GM21723 (cell line): Measurements from ENCODE around the gene UCMA.
"Not testable (repeated sequence)": the region's sequence is repeated elsewhere in the genome, so short reads cannot be mapped to it uniquely, and the experiment has no call there.

Experiments
- ATAC-seq: cut with Tn5 transposase; IDR thresholded peaks from one replicate; pipeline ENCODE4 v1.9.1; 2021; ENCODE audit warnings: mild to moderate bottlenecking, moderate library complexity; ENCODE audit not compliant: unreplicated experiment

Gene UCMA

DNA sequence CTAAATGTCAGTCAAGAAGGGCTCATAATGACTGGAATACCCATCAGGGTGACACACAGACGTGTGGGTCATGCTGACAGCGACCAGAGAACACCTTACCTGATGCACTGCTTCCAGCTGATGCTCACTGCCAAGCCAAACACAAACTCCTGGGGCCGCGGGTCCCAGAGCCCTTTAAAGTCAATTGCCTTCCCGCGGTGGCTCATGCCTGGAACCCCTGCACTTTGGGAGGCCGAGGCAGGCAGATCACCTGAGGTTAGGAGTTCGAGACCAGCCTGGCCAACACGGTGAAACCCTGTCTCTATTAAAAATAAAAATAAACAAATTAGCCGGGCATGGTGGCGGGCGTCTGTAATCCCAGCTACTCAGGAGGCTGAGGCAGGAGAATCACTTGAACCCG lies 562 bp upstream of the UCMA start:
- not testable (repeated sequence) for ATAC-seq

DNA sequence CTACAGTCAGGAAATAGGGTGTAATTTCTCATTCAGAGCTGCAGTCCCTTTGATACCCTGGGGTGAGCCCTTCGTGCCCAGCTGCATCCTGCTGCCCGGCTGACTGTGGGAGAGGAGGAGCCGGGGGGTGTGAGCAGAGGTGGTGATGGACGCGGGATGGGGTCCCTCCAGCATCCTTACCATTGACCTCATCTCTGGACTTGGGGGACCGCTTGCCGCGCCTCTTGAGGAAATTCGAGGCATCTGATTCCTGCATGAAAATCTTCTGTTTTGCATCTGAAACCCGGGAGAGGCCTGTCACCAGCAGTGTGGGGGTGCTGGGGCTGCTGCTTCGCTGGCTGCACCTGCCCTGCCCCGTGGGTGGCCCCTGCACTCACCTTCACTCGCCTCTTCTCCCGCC lies 816 bp downstream of the UCMA start:
- ATAC-seq: no peak

DNA sequence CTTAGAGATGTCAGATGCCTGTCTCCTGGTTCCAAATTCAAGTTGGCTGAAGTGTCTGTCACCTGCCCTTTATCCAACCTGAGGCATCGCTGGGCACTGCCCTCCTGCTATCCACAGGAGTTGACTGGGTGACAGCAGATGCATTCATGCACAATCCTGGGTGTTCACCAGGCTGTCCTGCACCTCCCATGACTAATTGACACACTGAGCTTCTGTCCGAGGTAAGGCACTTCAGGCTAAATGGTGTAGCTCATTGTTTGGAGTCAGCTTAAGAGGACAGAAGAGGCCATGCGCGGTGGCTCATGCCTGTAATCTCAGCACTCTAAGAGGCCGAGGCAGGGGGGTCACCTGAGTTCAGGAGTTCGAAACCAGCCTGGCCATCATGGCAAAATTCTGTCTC lies 2.4 kb downstream of the UCMA start:
- ATAC-seq: no peak

DNA sequence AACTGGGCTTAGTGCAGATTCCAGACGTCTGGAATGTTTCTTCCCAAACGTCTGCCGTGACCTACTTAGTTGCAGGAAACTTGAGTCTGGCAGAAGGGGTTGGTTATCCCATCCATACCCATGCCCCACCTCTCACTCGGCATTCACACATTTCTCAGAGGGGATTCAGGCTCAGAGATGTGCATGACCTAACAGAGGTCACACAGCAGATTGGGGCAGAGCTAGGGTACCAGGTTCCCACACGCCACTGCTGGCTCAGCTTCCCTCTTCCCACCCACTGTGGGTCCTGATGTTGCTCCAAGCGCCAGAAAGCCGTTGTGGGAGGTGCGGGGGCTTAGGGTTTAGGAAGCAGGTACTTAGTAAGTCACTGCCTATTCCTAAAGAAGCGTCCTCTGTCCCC lies 3.0 kb downstream of the UCMA start:
- no peak for ATAC-seq

DNA sequence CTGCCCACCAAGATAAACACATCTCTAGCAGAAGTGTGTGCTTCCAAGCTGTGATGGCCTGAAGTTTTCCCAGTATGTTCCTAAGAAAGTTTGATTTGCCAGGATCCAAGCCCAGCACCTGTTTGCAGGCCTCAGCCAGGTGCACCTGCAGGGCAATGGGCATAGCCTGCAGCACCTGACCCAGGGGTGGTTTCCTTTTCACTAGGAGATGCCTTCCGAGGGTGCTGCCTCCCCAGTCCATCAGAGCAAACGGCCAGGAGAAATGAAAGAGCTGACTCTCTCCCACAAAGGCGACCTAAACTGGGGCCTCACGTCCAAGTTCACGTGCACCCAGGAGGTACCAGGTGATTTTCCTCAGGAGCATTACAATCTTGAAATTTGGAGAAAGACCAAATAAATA lies 7.1 kb downstream of the UCMA start:
- no peak for ATAC-seq

DNA sequence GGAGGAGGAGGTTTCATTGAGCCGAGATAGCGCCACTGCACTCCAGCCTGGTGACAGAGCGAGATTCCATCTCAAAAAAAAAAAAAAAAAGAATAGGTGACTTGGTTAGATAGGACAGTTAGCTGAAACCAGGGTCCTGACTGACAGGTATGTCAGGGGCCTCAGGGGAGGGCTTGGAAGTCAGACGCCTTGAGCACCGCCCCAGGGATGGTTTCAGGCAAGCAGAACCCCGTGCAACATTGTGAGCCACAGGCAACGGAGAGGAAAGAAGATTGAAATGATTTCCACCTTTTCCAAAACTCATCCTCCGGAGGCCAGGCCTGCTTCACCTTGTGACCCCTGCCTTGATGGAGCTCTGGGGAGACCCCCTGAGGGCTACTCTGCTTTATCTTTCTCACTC lies 8.6 kb downstream of the UCMA start:
- no peak for ATAC-seq

DNA sequence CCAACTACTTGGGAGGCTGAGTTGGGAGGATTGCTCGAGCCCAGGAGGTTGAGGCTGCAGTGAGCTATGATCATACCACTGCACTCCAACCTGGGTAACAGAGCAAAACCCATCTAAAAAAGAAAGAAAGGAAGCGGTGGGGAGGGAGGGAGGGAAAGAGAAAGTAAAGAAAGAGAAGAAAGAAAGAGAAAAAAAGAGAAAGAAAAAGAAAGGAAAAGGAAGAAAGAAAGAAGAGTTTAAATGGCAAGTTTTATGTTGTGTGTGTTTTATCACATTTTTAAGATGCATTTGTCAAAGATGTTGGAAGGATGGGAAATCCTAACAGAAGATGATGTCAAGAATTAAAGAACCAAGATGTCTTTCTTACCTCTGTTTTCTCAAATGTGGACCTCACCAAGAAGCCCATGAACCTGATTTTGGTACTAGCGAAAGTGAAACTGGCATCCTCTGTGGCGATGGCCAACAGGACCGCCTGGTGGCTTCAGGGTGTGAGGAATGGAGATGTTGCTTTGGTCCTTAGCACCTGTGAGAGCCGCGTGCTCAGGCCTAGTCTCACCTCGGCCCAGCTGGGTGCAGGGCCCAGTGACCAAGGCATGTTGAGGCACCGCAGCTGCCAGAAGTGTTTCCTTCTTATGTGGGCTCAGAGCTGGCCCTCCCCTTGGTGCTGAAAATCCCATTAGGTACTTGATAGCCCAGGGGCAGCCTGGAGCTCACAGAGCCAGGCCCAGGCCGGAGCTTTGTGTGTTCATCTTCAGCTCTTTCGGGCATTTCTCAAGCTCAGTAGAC lies 9.8 kb downstream of the UCMA start:
- ATAC-seq: no peak

DNA sequence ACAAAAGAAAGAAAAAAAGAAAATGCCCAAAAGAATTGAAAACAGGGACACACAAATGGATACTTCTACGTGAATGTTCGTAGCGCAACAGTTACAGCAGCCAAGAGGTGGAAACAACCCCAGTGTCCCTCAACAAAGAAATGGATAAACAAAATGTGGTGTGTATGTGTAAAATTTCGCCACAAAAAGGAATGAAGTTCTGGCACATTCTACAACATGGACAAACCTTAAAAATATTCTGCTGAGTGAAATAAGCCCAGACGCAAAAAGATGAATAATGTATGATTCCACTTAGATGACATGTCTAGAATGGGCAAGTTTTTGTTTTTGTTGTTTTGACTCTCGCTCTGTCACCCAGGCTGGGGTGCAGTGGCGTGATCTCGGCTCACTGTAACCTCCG lies 10.9 kb downstream of the UCMA start:
- no peak for ATAC-seq

DNA sequence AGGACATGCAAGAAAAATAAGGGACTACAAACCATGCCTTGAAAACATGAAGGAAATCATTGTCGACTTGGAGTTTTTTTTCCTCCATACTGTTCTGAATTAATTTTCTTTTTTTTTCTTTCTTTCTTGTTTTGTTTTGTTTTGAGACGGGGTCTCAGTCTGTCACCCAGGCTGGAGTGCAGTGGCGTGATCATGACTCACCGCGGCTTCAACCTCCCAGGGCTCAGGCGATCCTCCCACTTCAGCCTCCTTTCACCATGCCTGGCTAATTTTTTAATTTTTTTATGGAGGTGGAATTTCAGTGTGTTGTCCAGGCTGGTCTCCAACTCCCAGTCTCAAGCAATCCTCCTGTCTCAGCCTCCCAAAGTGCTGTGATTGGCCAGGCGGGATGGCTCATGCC lies 11.6 kb downstream of the UCMA start:
- no peak for ATAC-seq

DNA sequence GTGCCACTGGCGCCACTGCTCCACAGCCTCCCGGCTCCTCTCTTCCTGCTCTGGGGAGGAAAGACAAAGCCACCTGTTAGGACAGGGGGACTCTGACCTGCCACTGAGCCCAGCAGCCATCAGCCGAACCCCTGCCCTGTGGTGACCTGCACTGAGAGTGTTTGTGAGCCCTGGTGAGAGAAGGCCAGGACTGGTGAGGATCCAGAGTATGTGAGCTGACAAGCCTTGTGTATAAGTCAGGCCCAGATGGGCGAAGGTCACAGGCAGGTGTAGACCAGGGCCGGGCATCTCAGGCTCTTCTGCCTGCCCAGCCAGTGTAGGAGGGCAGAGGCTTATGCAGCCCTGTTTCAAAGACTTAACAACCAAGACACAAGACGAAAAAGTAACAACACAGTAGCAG lies 12.0 kb downstream of the UCMA start:
- ATAC-seq: no peak

DNA sequence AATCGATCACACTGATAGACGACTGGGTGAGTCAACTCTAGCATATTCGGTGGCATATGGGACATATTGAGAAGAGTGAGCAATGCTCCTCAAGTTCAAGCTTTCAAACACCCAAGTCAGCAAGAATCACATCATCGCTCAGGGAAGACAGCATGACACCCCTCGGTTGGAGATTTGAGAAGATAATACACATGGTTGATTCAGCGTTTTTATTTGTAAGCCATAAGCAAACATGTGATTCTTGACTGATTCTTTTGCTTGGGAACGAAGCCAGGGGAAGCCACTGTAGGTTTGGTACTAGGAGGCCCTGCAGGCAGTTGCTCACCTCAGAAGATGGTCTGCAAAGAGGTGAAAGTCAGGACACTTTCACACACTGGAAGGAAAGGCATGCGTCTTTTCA lies 12.6 kb downstream of the UCMA start:
- no peak for ATAC-seq

DNA sequence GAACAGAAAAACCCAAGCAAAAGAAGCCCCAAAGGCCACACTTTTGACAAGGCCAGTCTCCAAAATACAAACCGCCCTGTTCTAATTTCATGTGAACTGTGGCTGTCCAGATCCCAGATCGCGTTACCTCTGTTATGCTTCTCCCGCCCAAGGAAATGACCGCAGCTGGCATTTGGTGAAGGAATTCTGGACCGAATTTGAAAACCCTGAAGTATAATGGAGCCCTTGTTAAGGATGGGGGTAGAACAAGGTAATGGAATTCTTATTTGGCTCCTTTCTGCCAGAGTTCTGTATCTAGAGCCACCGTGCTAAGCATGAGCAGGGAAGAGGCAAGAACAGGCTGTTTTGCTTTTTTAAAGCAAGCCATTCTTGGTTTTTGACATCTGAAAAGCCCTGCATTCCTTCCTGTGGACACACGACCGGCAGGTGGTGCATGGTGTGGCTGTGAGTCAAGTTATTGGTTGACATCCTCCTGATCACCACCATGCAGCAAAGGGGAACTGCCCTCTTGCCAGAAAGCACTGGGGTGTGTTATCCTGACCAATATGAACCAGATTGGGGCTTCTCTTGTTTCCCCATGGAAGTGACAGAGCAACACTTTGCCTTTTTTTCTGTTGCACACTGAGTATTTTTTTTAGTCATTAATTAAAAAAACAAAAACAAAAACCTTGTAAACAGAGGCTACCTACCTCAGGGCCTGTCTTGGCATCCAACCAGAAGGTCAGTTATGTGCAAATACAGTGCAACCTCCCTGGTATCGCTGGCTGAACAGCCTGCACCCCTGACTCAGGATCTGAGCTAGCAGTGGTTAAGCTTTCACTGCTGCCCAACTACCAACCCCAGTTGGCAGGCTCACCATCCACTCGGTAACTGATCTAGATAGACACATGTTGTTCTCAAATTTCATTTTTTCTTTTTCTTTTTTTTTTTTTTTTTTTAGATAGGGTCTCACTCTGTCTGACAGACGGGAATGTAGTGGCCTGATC lies 14.2 kb downstream of the UCMA start:
- ATAC-seq: peak; percentile 61

DNA sequence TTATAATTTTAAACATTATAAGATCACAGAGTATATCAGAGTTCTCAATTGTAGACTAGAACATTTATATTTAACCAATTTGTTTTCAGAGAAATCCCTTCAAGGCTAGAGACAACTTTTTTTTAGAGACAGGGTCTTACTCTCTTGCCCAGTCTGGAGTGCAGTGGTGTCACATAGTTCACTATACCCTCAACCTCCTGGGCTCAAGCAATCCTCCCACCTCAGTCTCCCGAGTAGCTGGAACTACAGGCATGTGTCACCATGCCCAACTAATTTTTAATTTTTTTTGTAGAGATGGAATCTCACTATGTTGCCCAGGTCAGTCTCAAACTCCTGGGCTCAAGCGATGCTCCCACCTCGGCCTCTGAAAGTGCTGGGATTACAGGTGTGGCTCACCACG lies 15.3 kb downstream of the UCMA start:
- ATAC-seq: no peak

DNA sequence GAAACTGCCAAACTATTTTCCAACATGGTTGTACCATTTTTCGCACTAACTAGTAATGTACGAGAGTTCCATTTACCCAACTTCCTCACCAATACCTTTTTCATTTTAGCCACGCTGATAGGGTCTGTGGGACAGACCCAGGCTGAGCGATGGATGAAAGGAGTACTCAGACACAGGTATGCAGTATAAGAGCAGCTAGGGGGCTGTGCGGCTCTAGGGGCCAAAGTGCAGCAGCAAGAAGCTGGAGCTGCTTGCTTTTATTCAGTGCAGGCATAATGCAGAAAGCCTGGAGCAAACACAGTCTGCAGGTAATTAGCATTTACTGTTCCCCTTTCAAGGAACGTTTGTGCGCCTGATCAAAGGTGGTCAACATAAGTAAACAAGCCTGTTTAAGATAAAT lies 21.0 kb downstream of the UCMA start:
- ATAC-seq: no peak

DNA sequence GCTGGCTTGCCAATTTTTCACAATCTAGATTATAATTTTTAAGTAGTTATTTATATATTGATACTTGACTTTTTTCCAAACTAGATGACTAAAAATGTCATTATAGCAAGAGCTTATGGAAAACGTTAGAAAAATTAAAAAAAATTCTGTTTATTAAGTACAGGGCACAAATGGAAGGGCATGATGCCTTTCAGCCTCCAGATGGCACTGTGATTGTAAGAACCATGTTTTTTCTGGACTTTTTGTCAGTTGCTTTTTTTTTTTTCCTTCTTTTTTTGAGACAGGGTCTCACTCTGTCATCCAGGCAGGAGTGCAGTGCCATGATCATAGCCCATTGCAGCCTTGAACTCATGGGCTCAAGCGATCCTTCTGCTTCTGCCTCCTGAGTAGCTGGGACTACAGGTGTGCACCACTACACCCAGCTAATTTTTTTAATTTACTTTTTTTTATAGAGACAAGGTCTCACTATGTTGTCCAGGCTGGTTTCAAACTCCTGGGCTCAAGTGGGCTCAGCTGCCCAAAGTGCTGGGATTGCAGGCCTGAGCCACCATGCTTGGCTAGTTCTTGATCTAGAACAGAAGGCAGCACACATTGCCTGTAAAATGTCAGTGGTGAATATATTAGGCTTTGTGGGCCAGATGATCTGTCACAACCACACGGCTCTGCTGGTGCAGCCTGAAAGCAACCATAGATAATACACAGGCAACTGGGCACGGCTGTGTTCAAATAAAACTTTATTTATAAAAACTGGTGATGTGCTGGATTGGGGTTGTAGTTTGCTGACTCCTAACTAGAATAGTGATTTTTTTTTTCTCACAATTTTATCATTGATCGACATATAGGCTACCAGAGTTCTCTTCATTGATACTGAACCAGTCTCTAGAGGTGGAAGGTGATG lies 27.4 kb downstream of the UCMA start:
- no peak for ATAC-seq

DNA sequence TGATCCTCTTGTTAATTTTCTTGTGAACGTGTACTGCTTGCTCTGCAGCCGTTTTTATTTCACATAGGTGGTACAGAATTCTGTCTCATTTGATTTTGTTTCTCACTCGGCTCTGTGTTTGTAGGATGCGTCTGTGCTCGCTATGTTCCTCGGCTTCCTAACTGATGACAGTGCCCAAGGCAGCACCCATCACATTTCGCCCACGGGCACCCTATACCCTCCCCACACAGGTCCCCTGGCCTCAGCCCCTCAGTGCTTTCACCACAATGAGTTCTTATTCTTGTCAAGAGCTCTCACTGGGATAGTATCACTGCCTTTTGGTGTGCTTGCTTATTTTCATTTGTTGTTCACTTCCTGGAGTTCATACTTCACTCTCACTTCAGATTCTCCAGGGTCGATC lies 28.1 kb downstream of the UCMA start:
- no peak for ATAC-seq

DNA sequence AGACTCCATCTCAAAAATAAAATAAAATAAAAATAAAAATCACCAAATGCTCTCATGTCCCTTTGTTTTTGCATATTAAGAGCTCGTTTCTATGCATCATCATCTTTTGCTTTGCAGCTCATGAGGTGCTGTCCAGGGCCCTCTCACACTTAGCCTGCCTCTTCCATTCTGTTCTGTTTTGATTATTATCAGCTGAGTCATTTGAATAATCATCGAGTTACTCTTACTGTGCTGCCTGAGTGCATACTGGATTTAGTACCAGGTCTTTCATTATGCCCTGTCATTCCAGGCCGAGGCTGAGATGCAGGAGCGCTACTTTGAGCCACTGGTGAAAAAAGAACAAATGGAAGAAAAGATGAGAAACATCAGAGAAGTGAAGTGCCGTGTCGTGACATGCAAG lies 33.0 kb downstream of the UCMA start:
- no peak for ATAC-seq

DNA sequence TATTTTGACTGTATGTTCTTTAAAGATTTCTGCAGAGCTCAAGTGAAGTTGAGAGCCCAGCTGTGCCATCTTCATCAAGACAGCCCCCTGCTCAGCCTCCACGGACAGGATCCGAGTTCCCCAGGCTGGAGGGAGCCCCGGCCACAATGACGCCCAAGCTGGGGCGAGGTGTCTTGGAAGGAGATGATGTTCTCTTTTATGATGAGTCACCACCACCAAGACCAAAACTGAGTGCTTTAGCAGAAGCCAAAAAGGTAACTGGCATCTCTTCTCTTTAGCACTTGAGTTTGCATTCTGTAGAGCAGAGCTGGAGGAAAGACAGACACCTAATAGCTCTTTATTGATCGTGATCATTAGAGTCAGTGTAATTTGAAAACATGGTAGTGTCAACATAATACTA lies 39.2 kb downstream of the UCMA start:
- ATAC-seq: no peak

DNA sequence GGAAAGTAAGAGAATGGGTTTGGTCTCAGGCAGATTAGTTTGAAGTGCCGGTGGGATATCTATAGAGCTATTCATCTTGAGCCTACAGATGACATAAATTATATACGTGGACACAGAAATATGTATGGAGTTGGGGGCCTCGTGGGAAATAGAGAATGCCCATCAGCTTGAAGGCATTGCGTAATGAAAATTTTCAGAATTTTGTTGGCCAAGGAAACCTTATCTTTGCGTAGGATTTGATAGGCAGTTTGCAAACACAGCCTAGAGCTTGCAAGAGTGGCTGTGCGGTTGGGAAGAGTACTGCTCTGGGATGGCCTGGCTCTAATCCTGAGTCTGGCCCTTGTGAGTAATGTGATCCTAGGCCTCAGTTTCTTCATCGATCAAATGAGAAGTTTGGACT lies 40.5 kb downstream of the UCMA start:
- ATAC-seq: no peak

DNA sequence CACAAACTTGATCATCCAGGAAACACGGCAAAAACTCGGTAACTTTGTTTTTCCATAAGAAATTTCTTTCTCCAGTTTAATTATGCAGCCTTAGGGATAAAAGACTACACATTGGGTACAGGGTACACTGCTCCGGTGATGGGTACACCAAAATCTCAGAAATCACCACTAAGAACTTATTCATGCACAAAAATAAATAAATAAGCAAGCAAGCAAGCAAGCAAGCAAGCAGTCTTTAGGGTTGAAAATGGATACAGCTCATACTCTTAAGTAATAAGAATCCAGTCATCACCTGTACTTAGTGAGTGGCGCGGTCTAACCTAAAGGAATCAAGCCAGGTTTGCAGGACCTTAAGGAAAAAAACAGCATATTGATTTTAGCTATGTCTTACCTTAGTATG lies 42.8 kb downstream of the UCMA start:
- ATAC-seq: no peak

DNA sequence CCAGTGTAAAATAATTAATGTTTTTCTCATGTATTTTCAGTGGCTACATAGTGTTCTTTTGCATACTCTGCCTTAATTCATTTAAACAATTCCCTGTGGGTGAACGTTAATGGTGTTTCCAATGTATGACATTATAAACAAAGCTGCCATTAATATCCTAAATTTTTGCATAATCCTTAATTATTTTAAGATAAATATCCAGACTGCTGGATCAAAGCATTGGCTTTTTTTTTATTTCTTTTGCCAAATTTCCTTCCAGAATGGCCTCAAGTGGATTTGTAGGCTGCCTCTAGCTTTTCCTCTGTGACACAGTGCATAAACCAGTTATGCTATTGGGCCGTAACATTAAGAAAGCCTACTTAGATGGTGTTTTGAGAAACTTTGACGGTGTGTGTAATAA lies 43.4 kb downstream of the UCMA start:
- ATAC-seq: no peak
